Measurements from ENCODE around the gene KCTD8. TPM values are rescaled to one million over a fixed set of nuclear protein-coding genes. Genes with fewer than 3 reads are reported as not detected.

KCTD8 gene
- total RNA-seq, 4 donors from 2014 or later, result 0.71 to 2.8 (median 1.4) TPM

DNA sequence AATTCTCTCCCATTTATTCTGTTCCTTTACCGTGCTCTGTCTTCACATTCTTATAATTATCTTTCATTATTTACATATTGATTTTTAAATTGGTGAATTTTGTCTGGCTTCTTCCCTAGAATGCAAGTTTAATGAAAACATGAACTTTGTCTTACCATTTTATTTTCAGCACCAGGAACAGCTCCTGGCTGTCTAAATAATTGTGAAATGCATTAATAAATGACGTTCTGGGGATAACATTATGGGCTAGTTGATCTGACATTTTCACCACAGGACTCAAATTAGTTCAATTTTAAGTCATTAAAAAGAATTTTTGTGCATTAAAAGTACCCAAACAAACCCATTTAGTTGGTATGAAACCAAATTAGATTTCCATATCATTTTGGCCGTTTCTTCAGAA is 97.5 kb downstream of the KCTD8 start:
- ATAC-seq, result no peak
- Histone ChIP-seq H3K9me3 (no peaks in the 10 kb centered on the region), H3K4me3 (no peak overlapping the region), H3K27me3 (no peaks in the 10 kb centered on the region), H3K27ac (no peak overlapping the region), H3K4me1 (no peaks in the 10 kb centered on the region), H3K36me3 (no peaks in the 10 kb centered on the region)
- DNase-seq, result no peak
- in situ Hi-C loops (cut with MboI; ENCODE audit: low sequenced_read_pairs in 4 of 4), result no loop called here
- no peak for TF ChIP-seq POLR2A (IDR thresholded peaks at IDR 0.05)
- no peak for TF ChIP-seq CTCF (IDR thresholded peaks at IDR 0.05 in 4 of 5, conservative IDR thresholded peaks at IDR 0.05 in 1 of 5)
- intact Hi-C loops (cut with DNase I; ENCODE audit: low total_unique reads), result no loop called here

DNA sequence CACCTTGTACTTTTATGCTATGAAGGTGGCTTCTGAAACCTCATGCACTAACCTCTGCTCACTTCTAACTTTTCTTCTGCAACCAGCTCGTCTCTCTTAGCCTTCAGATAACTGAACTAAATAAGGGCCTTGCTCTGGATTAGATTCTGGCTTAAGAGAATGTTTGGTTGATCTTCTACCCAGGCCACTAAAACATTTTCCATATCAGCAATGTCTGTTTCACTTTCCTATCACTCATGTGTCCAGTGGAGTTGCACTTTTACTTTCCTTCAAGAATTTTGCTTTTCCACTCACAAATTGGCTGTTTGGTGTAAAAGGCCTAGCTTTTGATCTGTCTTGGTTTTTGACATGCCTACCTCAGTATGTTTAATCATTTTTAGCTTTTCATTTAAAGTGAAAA is 105.8 kb downstream of the KCTD8 start:
- in situ Hi-C loops (cut with MboI; ENCODE audit: low sequenced_read_pairs in 4 of 4) (no loop called here), intact Hi-C loops (cut with DNase I; ENCODE audit: low total_unique reads) (no loop called here)
- H3K9me3 ChIP-seq, result no peaks in the 10 kb centered on the region
- H3K27me3 ChIP-seq, result no peaks in the 10 kb centered on the region
- no peaks in the 10 kb centered on the region for H3K36me3 ChIP-seq
- no peak overlapping the region for H3K4me3 ChIP-seq
- no peaks in the 10 kb centered on the region for H3K4me1 ChIP-seq
- H3K27ac ChIP-seq, result no peak overlapping the region
- DNase-seq (no peak), ATAC-seq (no peak)
- TF ChIP-seq CTCF (IDR thresholded peaks at IDR 0.05 in 4 of 5, conservative IDR thresholded peaks at IDR 0.05 in 1 of 5) (no peak), POLR2A (IDR thresholded peaks at IDR 0.05) (no peak)

- in situ Hi-C loops (cut with MboI; ENCODE audit: low sequenced_read_pairs in 4 of 4), result no loop called here
Observed at GRCh38 chr4:44326741-44327140, 121.9 kb downstream of the KCTD8 start.

DNA sequence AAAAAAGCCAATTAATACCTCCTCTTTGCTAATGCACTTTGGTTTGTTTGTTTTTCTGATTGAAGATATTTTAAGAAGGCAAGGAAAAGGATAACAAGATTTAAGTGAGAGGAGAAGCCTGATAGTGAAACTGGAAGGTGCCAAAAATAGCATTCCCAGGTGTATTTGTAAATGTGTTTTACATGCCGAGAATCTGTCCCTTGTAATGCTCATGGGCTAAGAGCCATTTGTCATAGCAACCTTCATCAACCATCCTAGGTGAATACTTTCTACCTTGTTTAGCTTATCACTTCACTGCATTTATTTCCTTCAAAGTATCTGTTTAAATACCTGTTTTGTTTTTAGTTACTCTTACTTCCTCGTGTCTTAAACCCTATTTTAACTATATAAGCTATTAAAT is 127.8 kb downstream of the KCTD8 start:
- ATAC-seq, result no peak
- intact Hi-C loops (cut with DNase I; ENCODE audit: low total_unique reads), result loop anchor here (10.0 kb wide), 1 partner anchor 124 kb away; the partner anchor contains the start of gene KCTD8
- no peak overlapping the region for H3K4me3 ChIP-seq
- H3K36me3 ChIP-seq, result no peaks in the 10 kb centered on the region
- no peaks in the 10 kb centered on the region for H3K4me1 ChIP-seq
- in situ Hi-C loops (cut with MboI; ENCODE audit: low sequenced_read_pairs in 4 of 4), result no loop called here
- DNase-seq, result no peak
- no peaks in the 10 kb centered on the region for H3K9me3 ChIP-seq
- H3K27ac ChIP-seq, result no peak overlapping the region
- no peak for TF ChIP-seq CTCF (IDR thresholded peaks at IDR 0.05 in 4 of 5, conservative IDR thresholded peaks at IDR 0.05 in 1 of 5)
- no peaks in the 10 kb centered on the region for H3K27me3 ChIP-seq

More at GRCh38 chr4:44326741-44327140, 121.9 kb downstream of the KCTD8 start:
- H3K9me3 ChIP-seq, result no peaks in the 10 kb centered on the region
- TF ChIP-seq CTCF (IDR thresholded peaks at IDR 0.05 in 4 of 5, conservative IDR thresholded peaks at IDR 0.05 in 1 of 5), result no peak
- TF ChIP-seq POLR2A (IDR thresholded peaks at IDR 0.05), result no peak
- DNase-seq, result no peak
- H3K27me3 ChIP-seq, result no peaks in the 10 kb centered on the region
- peaks cover 5 to 8% of the 10 kb centered on the region in 2 donors for H3K4me1 ChIP-seq
- intact Hi-C loops (cut with DNase I; ENCODE audit: low total_unique reads), result loop anchor here (10.0 kb wide), 1 partner anchor 118 kb away; the partner anchor contains the start of gene KCTD8
- no peak overlapping the region for H3K4me3 ChIP-seq
- peak; percentile 96 to 99 for ATAC-seq
- H3K36me3 ChIP-seq, result no peaks in the 10 kb centered on the region
- peak overlapping the region in 1 of 4 donors; percentile 17 for H3K27ac ChIP-seq

DNA sequence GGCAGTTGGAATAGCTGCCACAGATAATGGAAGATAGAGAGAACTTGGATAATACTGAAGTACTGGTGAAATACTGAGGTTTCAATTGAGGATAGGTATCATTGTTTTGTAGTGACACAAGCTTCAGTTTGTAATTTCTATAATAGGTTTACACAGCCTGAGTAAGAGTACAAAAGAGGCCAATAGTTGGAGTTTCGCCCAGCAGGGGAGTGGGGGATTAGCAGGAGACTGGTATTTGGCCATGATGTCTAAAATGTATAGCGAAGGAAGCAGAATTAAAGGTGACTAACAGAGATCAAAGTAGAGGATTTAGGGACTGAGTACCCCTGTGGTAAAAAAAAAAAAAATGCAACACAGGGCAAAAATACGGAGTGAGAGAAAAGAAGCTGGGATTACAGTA is 129.5 kb downstream of the KCTD8 start:
- Histone ChIP-seq H3K36me3 (no peaks in the 10 kb centered on the region), H3K27ac (no peak overlapping the region), H3K4me1 (no peaks in the 10 kb centered on the region), H3K4me3 (no peak overlapping the region), H3K27me3 (no peaks in the 10 kb centered on the region), H3K9me3 (no peaks in the 10 kb centered on the region)
- TF ChIP-seq CTCF (IDR thresholded peaks at IDR 0.05 in 4 of 5, conservative IDR thresholded peaks at IDR 0.05 in 1 of 5), result no peak
- no peak for TF ChIP-seq POLR2A (IDR thresholded peaks at IDR 0.05)
- no peak for DNase-seq
- in situ Hi-C loops (cut with MboI; ENCODE audit: low sequenced_read_pairs in 4 of 4) (no loop called here), intact Hi-C loops (cut with DNase I; ENCODE audit: low total_unique reads) (no loop called here)
- no peak for ATAC-seq

Data from gastrocnemius medialis (tissue), 4 donors.